K562 (cell line): ENCODE results near the gene BRAF. TPM values are rescaled to one million over a fixed set of nuclear protein-coding genes. Genes with fewer than 3 reads are reported as not detected.

ENCODE experiments used
- BRD9 ChIP-seq: fragments of 450-650 bp; IDR thresholded peaks from 2 replicates; pipeline ENCODE4 v1.6.1; 2018; ENCODE audit warnings: low read depth; ENCODE audit not compliant: partially characterized antibody
- CGGBP1 ChIP-seq: fragments of 250-450 bp; sonication (Bioruptor Pico); IDR thresholded peaks from 2 replicates; pipeline ENCODE4 v1.9.0; 2021; ENCODE audit warnings: mild to moderate bottlenecking
- GMEB1 ChIP-seq: fragments of 250-450 bp; sonication (Bioruptor Pico); IDR thresholded peaks from 2 replicates; pipeline ENCODE4 v1.4.0; 2020; ENCODE audit warnings: mild to moderate bottlenecking
- MAFG ChIP-seq: fragments of 450-650 bp; conservative IDR thresholded peaks from 2 replicates; pipeline ENCODE4 v1.6.1; 2016; ENCODE audit warnings: missing genetic modification characterization, missing compliant biosample characterization
- MAZ ChIP-seq, 2 experiments: fragments of 450-650 bp in 1 of 2; sonication (generic) in 1 of 2; formaldehyde crosslinking; IDR thresholded peaks in 1 of 2; conservative IDR thresholded peaks in 1 of 2; 2 replicates each; pipeline versions ENCODE4 v1.4.0 to v1.5.0; 2020; ENCODE audit warnings: mild to moderate bottlenecking in 1 of 2, missing genetic modification reagents in 1 of 2
- NR2C1 ChIP-seq, 2 experiments: fragments of 450-650 bp; IDR thresholded peaks; 2 replicates each; pipeline ENCODE4 v1.6.1; 2017; ENCODE audit warnings: mild to moderate bottlenecking in 2 of 2, antibody characterized with exemption in 1 of 2, inconsistent platforms in 1 of 2, missing compliant biosample characterization in 1 of 2, missing genetic modification characterization in 1 of 2
- NR3C1 ChIP-seq: sonication (generic); formaldehyde crosslinking; IDR thresholded peaks from 2 replicates; pipeline ENCODE4 v1.8.1; 2022; ENCODE audit warnings: missing genetic modification reagents
- PCBP1 ChIP-seq: fragments of 200-400 bp; formaldehyde crosslinking; IDR thresholded peaks from 2 replicates; pipeline ENCODE4 v1.6.1; 2018; ENCODE audit warnings: mild to moderate bottlenecking, low read depth, low read length; ENCODE audit not compliant: poor library complexity, severe bottlenecking
- PTRF ChIP-seq: fragments of 450-650 bp; IDR thresholded peaks from 2 replicates; pipeline ENCODE4 v1.6.1; 2016; ENCODE audit warnings: mild to moderate bottlenecking, missing genetic modification characterization, missing compliant biosample characterization
- SRSF1 ChIP-seq: fragments of 200-400 bp; formaldehyde crosslinking; IDR thresholded peaks from 2 replicates; pipeline ENCODE4 v1.6.1; 2017; ENCODE audit warnings: mild to moderate bottlenecking, low read depth, low read length, moderate library complexity
- TBP ChIP-seq: optimal IDR thresholded peaks from 2 replicates; pipeline ENCODE3; 2011; ENCODE audit warnings: low read depth, low read length, improper control_type of control experiment
- TCF7L2 ChIP-seq: fragments of 150-350 bp; IDR thresholded peaks from 2 replicates; pipeline ENCODE4 v1.6.1; 2016; ENCODE audit warnings: low read depth, mild to moderate bottlenecking, low read length, moderate library complexity
- THAP12 ChIP-seq: fragments of 250-450 bp; sonication (Bioruptor Pico); IDR thresholded peaks from 2 replicates; pipeline ENCODE4 v1.9.0; 2021; ENCODE audit warnings: mild to moderate bottlenecking, inconsistent platforms
- ZFP30 ChIP-seq: fragments of 250-450 bp; sonication (Bioruptor Pico); IDR thresholded peaks from 2 replicates; pipeline ENCODE4 v1.8.0; 2022; ENCODE audit warnings: moderate library complexity, mild to moderate bottlenecking, inconsistent platforms, borderline replicate concordance
- ZFX ChIP-seq: sonication (generic); formaldehyde crosslinking; IDR thresholded peaks from 2 replicates; pipeline ENCODE4 v1.8.0; 2022; ENCODE audit warnings: mild to moderate bottlenecking, missing genetic modification reagents, moderate library complexity
- ZNF12 ChIP-seq: sonication (generic); formaldehyde crosslinking; IDR thresholded peaks from 2 replicates; pipeline ENCODE4 v1.4.0; 2020; ENCODE audit warnings: mild to moderate bottlenecking, missing genetic modification reagents
- ZNF146 ChIP-seq: IDR thresholded peaks from one replicate; pipeline ENCODE4 v1.6.1; 2018; ENCODE audit warnings: missing compliant biosample characterization; ENCODE audit not compliant: unreplicated experiment
- ZNF316 ChIP-seq: fragments of 450-650 bp; IDR thresholded peaks from 2 replicates; pipeline ENCODE4 v1.6.1; 2016
- ZNF445 ChIP-seq: fragments of 250-450 bp; sonication (Bioruptor Pico); IDR thresholded peaks from 2 replicates; pipeline ENCODE4 v1.4.0; 2020; ENCODE audit warnings: low read depth, mild to moderate bottlenecking, moderate library complexity
- ZNF57 ChIP-seq: fragments of 450-650 bp; formaldehyde crosslinking; IDR thresholded peaks from 2 replicates; pipeline ENCODE4 v1.4.0; 2020; ENCODE audit warnings: mild to moderate bottlenecking, moderate library complexity
- ZNF584 ChIP-seq: fragments of 200-800 bp; sonication (Bioruptor generic); IDR thresholded peaks from 2 replicates; pipeline ENCODE4 v1.6.1; 2016; ENCODE audit warnings: low read depth, mild to moderate bottlenecking, missing genetic modification characterization, missing compliant biosample characterization
- polyA plus RNA-seq, 8 experiments: library from polyadenylated mRNA; depleted of rRNA in 4 of 8; stranded (reverse) in 5 of 8; unstranded in 3 of 8; fragments of >200 nt; fragmentation: Nextera tagmentation in 2 of 8; fragmentation: Illumina TruSeq in 1 of 8; extraction: Ambion mirVana in 2 of 8; extraction: Trizol in 1 of 8; gene quantifications; 2 replicates each; pipeline versions ENCODE4 v1.2.1 to v1.2.3, GENCODE V29; 2011 to 2014; ENCODE audit warnings: inconsistent platforms in 1 of 8, missing spikeins in 1 of 8
- total RNA-seq, 7 experiments: library from RNA; depleted of rRNA in 6 of 7; stranded (reverse); fragments of >200 nt in 6 of 7; fragmentation: Illumina TruSeq in 2 of 7; extraction: Trizol in 2 of 7; gene quantifications; 2 replicates each; pipeline versions ENCODE4 v1.2.1 to v1.2.3, GENCODE V29; 2011 to 2021; ENCODE audit warnings: low replicate concordance in 1 of 7

BRAF gene
- total and polyA plus RNA-seq, 9 of the 15 experiments (the other 6 are each of a cell fraction or from before 2014, with no cell fraction given): 3.6 to 38.3 (median 21.9) TPM

- TF ChIP-seq ZNF584 (CRISPR knock-in tag) (peak; percentile 57; the same call in 1 of the 2 replicates), MAZ (CRISPR knock-in tag; conservative IDR thresholded peaks at IDR 0.05 in 1 of 2, IDR thresholded peaks at IDR 0.05 in 1 of 2) (peak; percentile 95), ZNF57 (CRISPR knock-in tag) (no peak), TCF7L2 (no peak), NR3C1 (CRISPR knock-in tag) (peak; percentile 96), BRD9 (no peak), MAFG (tag) (no peak), CGGBP1 (CRISPR knock-in tag) (no peak; the same call in 1 of the 2 replicates), ZNF316 (peak; percentile 21; the same call in 1 of the 2 replicates), ZNF146 (CRISPR knock-in tag) (peak; percentile 4), ZNF445 (CRISPR knock-in tag) (no peak), TBP (peak; percentile 38), ZFP30 (no peak), THAP12 (CRISPR knock-in tag) (peak; percentile 83), NR2C1 (IDR thresholded peaks at IDR 0.05) (peak; percentile 80), NR2C1 (tag; IDR thresholded peaks at IDR 0.05) (peak; percentile 82), ZFX (CRISPR knock-in tag) (peak; percentile 100), PTRF (tag) (no peak), SRSF1 (peak; percentile 88; the same call in 1 of the 2 replicates), PCBP1 (peak; percentile 94), ZNF12 (peak; percentile 84; the same call in 1 of the 2 replicates), GMEB1 (CRISPR knock-in tag) (peak; percentile 70; the same call in 1 of the 2 replicates)
Measured at GRCh38 chr7:140696680-140697446, 227.9 kb downstream of the BRAF start, which contains the start of gene NDUFB2 (continued).
